ENCODE measurements around the gene MYL9. TPM values are rescaled to one million over a fixed set of nuclear protein-coding genes. Genes with fewer than 3 reads are reported as not detected.

Gene MYL9
- total RNA-seq, 1 donor from 2014 or later = 1.3 TPM

GRCh38 chr20:36525620-36526365 is 15.5 kb upstream of the MYL9 start:
- no peak for DNase-seq (ENCODE audit: low read depth, low spot score)

- no peak for DNase-seq (ENCODE audit: low read depth, low spot score)
Measured at GRCh38 chr20:36526521-36527011, 14.8 kb upstream of the MYL9 start.

DNA sequence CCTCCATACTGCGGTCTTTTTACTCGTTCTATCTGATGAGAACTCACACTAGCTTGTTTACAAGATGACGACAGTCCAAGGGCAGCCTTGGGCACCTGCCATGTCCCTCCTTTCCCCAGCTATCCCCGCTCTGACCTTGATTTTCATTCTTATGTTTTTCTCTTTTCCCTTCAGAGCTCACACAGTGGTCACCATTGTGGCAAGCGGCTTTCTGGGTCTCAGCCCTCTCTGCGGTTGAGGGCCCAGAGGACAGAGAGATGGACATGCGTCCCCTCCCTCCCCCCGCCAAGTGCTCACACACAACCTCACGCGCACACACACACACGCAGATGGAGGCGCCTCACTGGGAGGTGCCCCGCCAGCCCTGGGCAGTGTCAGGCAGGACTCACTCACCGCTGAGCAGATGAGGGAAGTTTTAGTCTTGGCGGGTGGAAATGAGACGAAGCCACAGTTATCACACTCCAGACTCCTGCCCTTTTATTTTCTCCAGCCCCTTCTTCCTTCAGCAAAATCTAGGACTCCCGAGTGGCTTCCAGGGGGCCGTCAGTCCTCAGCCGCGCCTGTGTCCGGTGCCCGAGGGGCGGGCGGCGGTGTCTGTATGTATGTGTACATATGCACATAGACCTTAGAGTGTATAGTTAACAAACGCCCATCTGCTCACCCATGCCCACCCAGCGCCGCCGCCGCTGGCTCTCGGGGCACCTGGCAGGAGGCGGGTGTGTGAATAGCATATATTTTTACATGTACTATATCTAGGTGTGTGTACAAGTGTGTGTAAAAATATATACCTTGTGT is 13.8 kb upstream of the MYL9 start:
- no peak for DNase-seq (ENCODE audit: low read depth, low spot score)

GRCh38 chr20:36528176-36528874 is 13.0 kb upstream of the MYL9 start:
- no peak for DNase-seq (ENCODE audit: low read depth, low spot score)

DNA sequence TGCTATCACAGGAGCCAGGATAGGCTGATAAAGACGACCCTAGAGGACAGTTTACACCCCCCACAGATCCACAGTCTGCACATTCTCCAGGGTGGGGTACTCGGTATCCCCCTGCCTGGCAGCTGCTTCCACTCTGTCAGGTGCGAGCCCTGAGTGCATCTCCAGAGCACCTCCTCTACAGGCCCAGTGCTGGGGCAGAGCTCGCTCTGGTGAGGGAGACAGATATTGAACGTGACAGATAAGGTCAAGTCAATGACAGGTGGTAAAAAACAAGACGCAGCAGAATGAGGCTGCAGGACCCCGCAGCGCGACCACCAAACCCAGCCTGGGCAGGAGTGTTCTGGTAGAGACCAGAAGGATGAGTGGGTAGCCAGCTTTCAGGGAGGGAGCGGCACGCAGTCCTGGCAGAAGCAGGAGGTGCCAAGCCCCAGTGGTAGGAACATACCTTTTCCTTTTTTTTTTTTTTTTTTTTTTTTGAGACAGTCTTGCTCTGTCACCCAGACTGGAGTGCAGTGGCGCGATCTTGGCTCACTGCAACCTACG is 12.4 kb upstream of the MYL9 start:
- no peak for DNase-seq (ENCODE audit: low read depth, low spot score)

DNA sequence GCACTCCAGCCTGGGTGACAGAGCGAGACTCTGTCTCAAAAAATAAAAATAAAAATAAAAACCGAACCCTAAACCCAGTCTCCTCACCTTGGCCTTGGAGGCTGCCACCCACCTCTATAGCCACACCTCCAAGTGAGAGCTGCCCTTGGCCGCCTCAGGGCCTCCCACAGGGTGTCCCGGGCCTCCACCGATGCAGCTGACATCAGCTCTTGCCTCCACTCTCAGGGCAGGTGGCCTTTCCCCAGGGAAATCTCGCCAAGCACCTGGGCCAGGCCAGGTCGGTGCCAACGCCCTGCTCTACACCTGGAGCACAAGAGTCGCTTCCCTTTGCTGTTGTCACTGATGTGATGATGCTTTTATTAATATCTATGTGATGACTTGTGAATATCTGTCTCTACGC is 8.9 kb upstream of the MYL9 start:
- DNase-seq (ENCODE audit: low read depth, low spot score) = no peak

DNA sequence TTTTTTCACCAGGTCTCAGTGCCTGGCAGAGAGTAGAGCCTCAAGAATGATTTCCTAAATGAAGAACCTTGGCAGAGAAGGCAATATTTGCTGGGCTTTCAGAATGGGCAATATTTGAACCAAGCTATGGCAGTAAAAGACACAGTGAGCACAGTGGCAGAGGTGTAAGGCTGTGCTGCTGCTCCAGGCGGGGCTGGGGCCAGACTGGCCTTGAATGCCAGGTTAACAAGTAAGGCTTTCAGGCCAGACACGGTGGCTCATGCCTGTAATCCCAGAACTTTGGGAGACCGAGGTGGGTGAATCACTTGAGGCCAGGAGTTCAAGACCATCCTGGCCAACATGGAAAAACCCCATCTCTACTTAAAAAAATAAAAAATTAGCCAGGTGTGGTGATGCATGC is 8.5 kb upstream of the MYL9 start:
- no peak for DNase-seq (ENCODE audit: low read depth, low spot score)

- peak; percentile 60 for DNase-seq (ENCODE audit: low read depth, low spot score)
Measured at GRCh38 chr20:36538026-36538722, 3.1 kb upstream of the MYL9 start.

GRCh38 chr20:36540551-36541211 is 638 bp upstream of the MYL9 start:
- DNase-seq (ENCODE audit: low read depth, low spot score) = no peak

DNA sequence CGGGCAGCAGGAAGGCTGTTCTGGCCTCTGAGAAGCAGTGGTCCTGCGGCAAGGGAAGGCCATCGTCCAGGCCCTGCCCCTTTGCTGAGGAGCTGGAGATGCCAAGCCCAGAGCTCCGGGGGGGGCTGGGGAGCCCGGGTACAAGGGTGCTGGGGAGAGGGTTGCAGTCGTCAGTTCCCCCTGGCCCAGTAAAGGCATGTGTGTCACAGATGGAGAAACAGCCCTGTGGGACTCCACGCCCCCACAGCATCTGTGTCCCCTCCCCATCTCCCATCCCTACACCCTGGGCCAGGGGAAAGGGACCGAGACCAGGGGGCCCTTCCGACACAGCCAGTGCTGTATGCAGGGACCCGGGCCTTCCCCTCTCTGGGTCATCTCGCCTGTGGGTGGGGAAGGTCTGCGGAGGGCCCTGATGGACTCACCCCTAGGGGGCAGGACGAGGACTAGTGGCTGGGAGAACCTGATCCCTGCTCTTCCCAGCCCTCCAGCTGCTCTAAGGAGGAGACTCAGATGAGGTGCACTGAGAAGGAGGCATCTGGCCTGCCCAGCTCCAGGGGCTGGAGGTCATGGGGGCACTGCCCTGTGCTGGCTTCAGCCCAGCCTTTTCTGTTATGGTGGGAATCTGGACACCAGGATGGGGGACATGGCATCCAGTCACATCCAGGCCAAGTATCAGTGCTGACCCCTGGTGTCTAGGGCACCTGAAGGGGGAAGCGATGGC is 609 bp downstream of the MYL9 start:
- DNase-seq (ENCODE audit: low read depth, low spot score) = no peak

- DNase-seq (ENCODE audit: low read depth, low spot score) = no peak
Measured at GRCh38 chr20:36542516-36543183, 1.3 kb downstream of the MYL9 start.

- no peak for DNase-seq (ENCODE audit: low read depth, low spot score)
Measured at GRCh38 chr20:36543184-36544133, 2.1 kb downstream of the MYL9 start.

DNA sequence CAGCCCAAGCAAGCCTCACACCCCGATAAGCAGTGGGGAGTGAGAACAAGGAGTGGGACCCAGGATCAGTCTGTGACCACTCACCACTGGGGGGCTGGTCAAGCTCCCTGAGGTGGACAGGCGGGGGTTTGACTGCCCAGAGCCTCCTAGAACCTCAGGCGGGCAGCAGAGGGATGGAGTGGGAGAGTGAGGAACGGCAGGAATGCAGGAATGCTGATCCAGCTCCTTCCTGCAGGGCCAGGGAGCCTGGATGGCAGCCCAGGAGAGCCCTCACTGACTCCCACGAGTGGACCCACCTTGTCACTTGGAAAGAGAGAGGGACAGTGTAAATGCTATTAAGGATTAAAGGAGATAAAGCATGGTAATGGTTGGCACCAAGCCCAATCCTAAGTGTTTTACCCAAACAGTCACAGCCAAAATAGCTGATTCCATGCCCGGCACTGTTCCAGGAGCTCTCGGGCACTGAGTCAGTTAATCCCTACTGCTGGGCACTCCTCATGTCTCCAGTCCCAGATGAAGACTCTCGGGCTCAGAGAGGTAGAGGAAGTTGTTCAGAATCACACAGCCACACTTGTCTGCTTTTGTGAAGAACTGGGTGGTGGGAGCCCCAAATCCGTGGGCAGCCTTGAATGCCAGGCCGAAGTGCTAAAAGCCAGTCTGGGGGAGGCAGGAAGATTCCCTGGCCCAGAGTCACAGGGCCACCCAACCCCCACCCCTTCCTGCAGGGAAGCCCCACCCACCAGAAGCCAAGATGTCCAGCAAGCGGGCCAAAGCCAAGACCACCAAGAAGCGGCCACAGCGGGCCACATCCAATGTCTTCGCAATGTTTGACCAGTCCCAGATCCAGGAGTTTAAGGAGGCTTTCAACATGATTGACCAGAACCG is 3.1 kb downstream of the MYL9 start:
- DNase-seq (ENCODE audit: low read depth, low spot score) = no peak

DNA sequence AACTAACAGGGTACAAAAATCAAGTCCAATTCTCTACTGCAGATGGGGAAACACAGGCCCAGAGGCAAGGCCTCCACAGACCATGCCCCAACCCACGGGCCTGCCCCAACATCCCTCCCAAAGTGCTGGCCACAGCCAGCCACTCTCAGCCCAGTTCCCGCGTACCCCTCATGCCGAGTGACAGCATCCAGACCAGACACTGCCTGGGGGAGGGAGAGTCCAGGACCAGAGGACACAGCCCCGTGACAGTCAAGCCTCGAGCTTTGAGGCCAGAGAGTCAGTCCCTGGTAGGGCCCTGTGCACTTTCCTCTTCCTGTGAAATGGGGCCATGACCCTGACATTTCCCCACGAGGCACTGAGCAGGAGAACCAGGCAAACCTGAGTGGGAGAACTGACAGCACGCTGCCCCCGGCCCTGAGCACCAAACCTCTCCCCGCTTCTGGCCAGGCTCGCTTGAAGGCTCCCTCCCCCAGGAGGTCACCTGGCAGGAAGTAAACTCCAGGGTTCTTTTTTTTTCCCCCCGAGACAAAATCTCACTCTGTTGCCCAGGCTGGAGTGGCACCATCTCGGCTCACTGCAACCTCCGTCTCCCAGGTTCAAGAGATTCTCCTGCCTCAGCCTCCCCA is 4.9 kb downstream of the MYL9 start:
- DNase-seq (ENCODE audit: low read depth, low spot score) = no peak

DNA sequence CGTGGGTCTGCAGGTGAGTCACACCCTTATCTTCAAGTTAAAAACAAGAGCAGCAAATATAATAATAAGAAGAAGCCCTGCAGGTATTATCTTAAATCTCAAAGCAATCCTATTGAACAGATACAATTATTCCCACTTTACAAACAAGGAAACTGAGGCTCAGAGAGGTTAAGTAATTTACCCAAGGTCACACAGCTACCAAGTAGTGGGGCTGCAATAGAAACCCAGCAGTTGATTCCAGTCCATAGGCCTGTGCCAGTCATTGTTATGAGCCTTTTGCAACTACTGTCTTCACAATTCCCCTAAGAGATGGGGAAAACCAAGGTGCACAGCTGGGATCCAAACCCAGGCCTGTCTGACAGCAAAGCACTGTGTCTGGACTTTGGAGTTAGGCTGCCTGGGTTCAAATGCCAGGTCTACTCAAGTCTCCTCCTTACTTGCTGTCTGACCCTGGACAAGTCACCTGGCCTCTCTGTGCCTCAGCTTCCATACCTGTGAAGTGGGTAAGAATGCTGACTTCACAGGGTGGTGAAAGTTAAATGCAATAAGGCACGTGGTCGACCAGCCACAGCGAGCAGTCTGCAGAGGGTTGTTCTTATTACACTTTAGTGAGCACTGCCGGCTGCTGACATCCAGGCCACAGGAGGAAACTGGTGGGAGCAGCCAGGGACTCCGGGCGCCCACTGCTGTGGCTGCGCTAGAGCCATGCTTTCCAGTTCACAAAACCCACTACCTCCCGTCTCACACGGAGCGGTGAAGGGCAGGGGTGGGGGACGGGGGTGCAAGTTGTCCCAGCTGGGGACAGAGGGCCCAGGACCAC is 6.1 kb downstream of the MYL9 start:
- DNase-seq (ENCODE audit: low read depth, low spot score) = no peak

GRCh38 chr20:36548006-36548315 is 6.6 kb downstream of the MYL9 start:
- no peak for DNase-seq (ENCODE audit: low read depth, low spot score)

Data from pulmonary artery endothelial cell (primary cell).